HG03354 (cell line): ENCODE results near the gene PYY.

Source experiments
- ATAC-seq: cut with Tn5 transposase; IDR thresholded peaks from one replicate; pipeline ENCODE4 v1.9.1; 2021; ENCODE audit warnings: mild to moderate bottlenecking; ENCODE audit not compliant: unreplicated experiment, poor library complexity, severe bottlenecking

PYY gene

DNA sequence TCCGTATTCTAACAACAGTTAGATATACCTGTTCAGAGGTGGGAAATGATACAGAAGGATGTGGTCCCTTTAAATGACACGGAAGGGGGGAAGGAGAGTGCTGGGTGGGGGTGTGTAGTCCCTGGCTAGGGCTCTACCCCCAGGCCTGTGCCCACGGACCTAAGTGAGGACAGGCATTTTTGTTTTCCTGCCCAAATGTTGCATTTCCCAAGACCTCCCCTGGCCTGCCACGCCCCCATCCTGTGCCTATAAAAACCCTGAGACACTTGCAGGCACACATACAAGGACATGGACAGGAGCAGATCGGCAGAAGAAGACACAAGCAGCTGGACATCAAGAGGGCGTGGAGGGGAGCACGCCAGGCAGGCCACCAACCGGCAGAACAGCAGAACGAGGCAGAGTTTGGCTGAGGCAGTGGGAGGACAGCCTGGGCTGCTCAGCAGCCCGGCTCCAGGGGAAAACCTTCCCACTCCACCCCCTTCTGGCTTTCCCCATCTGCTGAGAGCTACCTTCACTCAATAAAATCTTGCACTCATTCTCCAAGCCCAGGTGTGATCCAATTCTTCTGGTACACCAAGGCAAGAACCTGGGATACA lies 33.1 kb downstream of the PYY start:
- ATAC-seq: no peak

DNA sequence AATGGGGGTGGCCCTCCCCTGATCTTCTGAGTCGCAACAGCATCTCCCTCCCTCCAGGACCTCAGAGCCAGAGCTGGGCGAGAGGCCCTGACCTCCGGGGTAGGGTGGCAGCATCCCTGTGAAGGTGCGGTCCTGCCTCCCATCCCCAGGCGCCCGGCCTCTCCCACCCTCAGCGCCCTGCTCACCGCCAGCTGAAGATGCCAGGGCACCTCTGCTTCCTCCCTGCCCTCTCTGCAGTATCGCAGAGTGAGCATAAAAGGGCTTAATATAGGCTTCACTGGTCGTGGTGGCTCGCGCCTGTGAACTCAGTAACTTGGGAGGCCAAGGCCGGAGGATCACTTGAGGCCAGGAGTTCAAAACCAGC lies 35.7 kb downstream of the PYY start:
- ATAC-seq: no peak

DNA sequence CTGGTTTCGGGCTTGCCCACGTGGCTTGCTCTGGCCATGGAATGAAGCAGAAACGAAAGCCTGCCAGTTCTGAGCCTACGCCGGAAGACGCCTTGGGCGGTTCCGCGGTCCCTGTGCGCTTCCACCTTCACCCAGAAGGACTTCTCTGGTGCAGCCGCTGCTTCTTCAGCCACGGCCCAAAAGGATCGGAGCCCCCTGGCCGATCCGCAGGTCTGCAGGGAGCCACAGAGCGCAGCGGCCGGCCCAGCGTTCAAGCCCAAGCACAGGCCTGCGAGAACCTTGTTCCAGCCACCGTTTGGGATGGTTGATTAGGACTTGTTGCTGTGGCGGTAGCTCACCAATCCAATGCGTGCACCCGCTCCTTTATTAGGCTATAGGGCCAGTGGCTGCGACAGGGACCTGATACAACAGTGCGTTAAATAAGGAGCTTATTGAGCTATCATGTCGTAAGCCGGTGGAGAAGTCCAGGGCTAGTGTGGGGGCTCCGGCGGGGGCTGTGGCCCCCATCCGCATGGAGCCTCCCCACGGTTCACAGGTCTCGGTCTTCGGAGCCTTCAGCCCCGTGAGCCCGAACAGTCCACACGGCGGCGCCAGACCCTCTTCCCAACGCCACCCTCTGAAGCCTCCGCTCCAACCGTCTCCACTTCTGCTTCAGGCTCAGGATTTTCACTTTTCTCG lies 36.3 kb downstream of the PYY start:
- no peak for ATAC-seq

DNA sequence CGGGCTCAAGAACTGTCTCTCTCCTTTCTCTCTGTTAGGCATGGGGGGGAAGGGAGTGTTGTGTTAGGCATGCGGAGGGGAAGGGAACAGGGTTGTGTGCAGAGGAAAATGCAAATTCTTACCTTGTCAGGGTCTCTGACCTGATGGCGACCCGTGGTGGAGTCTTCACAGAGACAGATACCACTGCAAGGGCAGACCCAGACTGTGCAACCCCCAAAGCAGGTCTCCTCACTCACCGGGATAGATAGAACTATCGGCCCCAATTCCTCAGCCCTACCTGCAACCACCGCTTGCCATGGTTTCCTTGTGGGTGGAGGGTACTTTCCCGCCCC lies 36.8 kb downstream of the PYY start:
- no peak for ATAC-seq

DNA sequence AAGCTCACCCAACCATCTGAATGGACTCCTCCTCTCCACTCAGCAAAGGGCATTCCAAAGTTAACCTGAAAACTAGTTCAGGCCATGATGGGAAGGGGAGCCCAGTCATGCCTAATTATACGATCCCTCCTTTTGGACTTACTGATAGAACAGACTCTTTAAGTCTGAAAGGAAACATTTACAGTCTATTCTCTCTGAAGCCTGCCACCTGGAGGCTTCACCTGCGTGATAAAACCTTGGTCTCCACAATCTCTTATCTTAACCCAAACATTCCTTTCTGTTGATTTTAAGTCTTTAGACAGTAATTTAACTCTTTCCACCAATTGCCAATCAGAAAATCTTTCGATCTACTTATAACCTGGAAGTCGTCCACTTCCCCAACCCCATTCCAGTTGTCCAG lies 37.4 kb downstream of the PYY start:
- ATAC-seq: no peak

DNA sequence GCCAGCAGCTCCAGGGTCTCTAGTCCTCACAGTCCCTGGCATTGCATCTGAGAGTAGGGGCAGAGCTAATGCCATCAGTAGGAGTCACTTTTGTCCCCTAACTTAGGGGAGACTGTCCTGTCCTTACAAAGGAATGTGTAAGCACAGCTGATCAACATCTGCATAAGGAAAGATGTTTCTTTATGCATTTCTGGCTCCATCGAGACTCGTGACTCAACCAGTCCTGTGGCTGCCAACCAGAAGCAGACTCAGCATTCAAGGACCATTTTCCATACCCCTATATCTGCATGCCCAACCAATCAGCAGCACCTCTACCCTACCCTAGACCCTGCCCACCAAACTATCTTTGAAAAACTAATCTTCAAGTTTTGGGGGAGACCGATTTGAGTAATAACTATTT lies 38.2 kb downstream of the PYY start:
- ATAC-seq: no peak

DNA sequence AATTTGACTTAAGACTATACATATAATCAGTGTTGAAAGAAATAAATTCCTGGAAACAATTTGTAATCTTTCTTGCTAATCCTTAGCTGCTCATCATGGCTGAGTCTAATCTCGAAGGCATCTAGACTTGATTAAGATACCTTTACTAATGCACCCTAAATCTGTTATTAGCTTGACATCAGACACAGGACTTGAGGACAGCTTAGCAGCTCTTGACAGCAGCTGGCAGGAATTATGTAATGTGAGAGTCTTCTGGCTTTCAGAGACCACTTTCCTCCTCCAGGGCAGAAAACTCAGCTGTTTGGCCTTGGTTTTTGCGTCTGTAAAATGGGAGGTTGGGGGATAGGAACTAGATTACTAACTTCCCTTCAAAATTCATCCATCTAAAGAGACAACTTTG lies 39.3 kb downstream of the PYY start:
- no peak for ATAC-seq

DNA sequence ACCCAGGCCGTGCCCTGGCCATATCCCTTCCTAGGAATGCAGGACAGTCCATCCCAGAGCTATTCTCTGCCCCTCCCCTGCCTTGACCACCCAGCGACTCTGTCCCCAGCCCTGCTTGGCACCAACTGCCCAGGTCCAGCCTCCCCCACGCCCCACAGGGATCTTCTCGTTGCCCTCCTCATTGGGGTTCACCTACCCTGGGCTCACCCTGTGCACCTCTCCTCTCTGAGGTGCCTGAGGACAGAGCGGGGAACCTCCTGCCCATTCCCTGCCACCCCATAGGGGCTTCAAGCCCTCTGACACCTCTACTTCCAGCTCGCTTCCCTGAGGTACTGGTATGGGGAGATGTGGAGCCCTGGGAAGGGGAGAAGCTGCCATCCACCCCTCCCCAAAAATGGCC lies 40.2 kb downstream of the PYY start:
- no peak for ATAC-seq

DNA sequence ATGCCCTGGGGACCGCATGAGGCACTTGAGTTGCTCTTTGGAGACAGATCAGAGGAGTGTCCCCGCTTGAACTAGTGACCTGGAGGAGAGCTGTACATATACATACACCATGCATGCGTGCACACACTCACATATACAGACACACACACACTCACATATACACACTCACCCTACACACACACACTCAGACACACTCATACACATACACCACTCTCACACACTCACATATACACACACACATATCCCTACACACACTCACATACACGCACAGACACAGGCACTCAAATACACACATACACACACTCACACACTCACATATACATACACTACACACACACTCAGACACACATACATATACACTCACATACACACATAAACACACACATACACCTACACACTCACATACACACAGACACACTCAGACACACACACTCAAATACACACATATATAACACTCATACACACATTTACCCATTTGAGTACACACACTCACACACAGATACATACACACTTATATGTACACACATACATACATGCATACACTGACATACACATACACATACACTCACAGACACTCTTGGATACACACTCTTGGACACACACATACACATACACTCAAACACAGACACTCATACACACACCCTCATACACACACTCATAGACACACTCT lies 41.0 kb downstream of the PYY start:
- no peak for ATAC-seq

DNA sequence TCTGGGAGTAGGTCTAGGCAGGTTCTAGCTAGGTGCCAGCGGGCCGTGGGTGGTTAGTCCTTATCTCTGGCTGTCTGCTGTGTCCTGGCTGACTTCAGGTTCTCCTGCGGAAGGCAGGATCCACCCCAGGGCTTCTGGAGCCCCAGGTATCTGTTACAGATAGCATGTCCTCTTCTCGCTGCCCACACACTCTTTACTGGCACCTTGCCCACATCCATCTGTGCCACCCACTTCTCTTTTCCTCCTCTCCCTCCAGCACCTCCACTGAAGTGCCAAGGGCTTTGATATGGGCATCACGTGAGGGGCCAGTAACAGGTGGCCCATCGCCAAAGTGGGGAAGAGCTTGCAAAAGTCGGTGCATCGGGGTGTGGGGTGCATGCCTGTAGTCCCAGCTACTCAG lies 41.8 kb downstream of the PYY start:
- ATAC-seq: no peak

DNA sequence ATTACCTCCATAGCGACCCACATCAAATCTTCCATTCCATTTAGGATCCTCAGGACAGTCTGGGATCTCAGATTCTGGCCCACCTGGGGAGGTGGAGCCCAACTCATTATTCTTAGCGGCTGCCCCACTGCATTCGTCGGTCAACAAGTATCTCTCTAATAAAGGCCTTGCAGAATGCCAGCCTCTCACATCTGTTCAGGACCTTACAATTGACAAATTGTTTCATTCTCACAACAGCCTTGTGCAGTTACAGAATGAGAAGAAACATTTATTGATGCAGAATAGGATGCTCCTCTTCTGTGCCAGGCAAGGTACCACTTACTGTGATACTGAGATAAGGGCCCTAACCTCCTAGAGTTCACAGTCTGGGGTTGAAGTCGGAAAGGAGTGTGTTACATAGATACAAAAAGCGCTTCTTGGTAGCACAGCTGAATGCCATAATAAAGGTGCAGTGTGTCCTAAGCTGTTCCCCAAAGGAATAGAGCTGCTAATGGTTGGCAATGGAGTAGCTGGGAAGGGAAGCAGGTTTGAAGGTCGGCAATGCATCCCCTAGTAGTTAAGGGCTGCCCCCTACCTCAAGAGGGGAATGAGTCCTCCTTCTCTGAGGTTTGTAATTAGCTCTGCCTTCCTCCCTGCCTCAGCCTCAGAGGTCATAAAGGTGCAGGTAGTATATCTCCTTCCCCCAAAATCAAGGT lies 44.1 kb downstream of the PYY start:
- no peak for ATAC-seq

DNA sequence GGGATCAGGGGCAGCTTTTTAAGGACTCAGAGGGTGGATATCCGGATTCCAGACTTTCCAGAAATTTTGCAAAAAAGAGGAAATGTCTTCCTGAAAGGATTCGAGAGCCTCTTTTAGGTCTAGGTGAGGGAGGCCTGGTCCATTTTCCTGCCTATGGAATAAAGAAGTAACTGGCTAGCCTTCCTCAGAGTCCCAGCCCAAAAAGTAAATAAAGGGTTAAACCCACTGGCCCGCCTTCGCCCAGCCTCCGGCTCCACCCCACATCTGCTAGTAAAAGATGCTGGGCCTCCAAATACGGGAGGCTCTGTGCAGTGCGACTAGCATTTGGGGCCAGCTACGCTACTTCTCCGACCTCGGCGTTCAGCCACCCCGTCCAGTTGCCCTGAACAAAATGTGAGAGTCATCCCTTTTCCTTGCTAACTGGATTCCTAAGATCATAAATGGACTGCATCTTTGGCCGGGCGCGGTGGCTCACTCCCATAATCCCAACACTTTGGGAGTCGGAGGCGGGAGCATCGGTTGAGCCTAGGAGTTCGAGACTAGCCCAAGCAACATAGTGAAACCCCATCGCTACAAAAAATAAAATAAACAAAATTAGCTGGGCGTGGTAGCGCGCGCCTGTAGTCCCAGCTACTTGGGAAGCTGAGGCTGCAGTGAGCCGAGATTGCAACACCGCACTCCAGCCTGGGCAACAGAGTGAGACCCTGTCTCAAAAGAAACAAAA lies 45.6 kb downstream of the PYY start:
- ATAC-seq: no peak

DNA sequence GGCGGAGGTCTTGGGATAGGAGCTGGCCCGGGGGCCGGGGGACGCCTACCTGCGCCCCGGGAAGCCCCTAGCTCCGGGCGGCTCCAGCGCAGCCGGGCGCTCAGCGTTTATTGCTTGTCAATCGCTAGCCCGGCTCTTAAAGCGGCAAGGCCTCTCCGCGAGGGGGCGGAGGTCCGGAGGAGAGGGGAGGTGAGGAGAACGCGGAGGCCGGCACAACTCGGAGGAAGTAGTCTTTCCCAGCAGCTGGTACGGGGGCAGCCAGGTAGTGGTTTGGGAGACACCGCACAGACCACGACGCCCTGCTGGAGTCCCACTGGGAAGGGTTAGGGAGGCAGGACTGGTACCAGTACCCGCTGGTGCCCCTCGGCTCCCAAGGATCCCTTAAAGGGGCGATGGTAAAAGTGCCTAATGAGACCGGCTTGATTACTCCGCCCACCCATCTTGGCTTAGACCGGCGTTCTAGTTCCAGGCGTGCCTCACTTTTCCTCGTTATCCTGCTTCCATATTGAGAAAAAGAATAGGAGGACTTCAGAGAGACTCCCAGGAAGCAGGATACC lies 46.2 kb downstream of the PYY start, which contains the start of gene MPP2:
MPP2 (minus strand) TSS at position 112 of the 557 bp plus-strand sequence. CDS start 3,076 bp downstream, outside the sequence.
- no peak for ATAC-seq

DNA sequence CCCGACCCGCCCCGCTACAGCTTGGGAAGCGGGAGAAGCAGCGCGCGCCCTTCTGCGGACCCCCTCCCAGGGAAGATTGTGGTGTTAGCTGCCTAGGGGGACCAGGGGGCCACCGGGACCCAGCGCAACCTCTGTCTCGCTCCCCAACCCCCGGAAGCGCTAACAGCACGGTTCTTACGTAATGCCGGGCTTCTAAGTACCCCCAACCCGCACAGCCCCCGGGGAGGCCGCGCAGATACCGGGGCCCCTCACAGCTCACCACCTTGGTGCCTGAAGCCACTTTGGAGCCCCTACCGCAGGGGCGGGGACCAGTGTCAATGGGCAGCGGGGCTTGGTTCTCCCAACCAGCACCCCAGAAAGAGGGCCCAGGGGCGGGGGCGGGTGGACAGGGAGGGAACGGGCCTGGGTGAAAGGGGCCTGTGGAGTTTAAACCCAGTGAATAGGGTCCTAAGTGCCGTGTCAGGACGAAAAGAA lies 46.8 kb downstream of the PYY start:
- no peak for ATAC-seq

DNA sequence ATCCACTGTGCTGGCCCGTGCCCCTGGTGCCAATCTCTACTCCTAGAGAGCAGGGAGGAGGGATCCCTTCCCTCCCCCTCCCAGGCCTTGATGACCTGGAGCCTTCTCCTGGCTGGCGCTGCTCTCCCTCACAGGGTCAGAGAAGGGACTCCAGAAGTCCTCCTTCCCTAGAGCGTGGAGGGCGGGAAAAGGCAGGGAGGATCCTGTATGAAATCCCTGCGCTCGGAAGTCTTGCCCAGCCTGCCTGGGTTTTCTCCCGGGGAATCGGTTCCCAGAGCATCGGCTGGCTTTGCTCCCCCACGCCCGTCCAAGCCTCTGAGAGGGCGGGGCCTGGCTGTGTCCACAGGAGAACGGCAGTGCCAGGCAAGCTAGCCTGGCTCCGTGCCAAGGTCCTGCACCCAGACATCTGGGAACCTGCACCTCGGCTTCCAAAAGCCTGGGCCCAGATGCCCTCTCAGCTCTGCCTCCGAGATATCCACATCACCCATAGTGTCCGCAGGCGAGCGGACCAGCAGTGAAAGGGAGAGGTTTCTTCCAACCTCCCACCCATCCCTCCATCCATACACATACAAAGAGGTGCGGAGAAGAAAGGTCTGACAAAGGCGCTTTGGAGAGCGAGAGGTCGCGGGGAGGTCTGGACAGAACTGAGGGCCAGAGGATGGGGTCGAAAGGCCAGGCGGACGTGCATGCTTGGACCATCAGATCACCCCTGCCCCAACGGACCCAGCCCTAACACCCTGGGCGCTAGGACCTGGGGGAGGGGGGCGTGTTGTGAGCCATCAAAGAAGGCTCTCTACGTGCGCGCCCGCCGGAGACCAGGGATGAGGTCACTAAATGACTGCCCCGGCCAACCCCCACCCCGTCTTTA lies 47.5 kb downstream of the PYY start:
- no peak for ATAC-seq

DNA sequence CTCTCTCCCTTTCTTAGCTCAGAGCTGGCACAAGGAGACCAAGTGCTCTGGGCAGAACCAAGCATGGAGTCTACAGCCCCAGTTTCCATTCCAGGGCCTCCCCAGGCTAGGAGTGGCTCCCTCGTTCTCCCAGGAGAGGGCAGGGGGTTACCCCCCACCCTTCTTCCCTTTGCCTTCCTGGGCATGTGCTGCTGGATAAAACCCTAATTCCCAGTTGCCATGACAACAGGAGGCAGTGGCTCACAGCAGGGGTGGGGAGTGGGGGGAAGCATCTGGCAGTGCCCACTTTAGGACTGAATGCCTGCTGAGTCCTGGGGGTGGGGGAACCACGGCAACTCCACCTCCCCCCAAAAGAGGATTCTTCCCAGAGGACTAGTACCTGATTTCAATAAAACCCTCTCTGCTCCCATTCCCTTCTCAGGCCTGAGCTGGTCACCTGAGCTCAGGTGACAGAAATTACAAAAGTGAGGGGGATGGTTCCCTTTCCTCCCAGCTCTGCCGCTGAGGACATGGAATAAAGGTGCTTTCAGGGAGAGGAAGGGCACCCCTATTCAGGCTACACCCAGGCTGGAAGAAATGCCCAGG lies 48.2 kb downstream of the PYY start:
- no peak for ATAC-seq
